Neural cell (in vitro differentiated cells): ENCODE measurements around the gene GCN1. TPM values are rescaled to one million over a fixed set of nuclear protein-coding genes. Genes with fewer than 3 reads are reported as not detected.

Source experiments
- H2AFZ ChIP-seq: fragments of 200-600, 300-800 bp; sonication (generic), shearing (Covaris generic); 2 replicates; pipeline ENCODE4 v1.6.0; 2014; ENCODE audit warnings: low read depth, mild to moderate bottlenecking, antibody characterized with exemption, low read length, moderate library complexity
- H3F3A ChIP-seq: fragments of 200-600 bp; shearing (Covaris generic); 2 replicates; pipeline ENCODE4 v1.6.1; 2016; ENCODE audit warnings: mild to moderate bottlenecking, moderate library complexity, mixed read lengths, antibody characterized with exemption, low read length; ENCODE audit not compliant: insufficient read depth, poor library complexity, severe bottlenecking
- H3K27ac ChIP-seq: fragments of 200-600, 300-800 bp; sonication (generic), shearing (Covaris generic); 2 replicates; pipeline ENCODE4 v1.5.1; 2014; ENCODE audit warnings: mild to moderate bottlenecking, low read length, moderate library complexity
- H3K27me3 ChIP-seq: fragments of 300-800, 200-600 bp; sonication (generic), shearing (Covaris generic); 2 replicates; pipeline ENCODE4 v1.6.0; 2014; ENCODE audit warnings: mild to moderate bottlenecking, low read depth, low read length, moderate library complexity; ENCODE audit not compliant: insufficient read depth
- H3K36me3 ChIP-seq: fragments of 300-800, 200-600 bp; sonication (generic), shearing (Covaris generic); 2 replicates; pipeline ENCODE4 v1.5.1; 2014; ENCODE audit warnings: mild to moderate bottlenecking, antibody characterized with exemption, low read length, moderate library complexity; ENCODE audit not compliant: insufficient read depth
- H3K4me2 ChIP-seq: fragments of 300-800, 200-600 bp; sonication (generic), shearing (Covaris generic); 2 replicates; pipeline ENCODE4 v1.6.0; 2014; ENCODE audit warnings: mild to moderate bottlenecking, low read length
- H3K4me3 ChIP-seq: fragments of 300-800, 200-600 bp; sonication (generic), shearing (Covaris generic); 2 replicates; pipeline ENCODE4 v1.5.1; 2014; ENCODE audit warnings: mild to moderate bottlenecking, low read length, moderate library complexity
- H3K79me2 ChIP-seq: fragments of 200-600 bp; shearing (Covaris generic); replicated peaks from 2 replicates; pipeline ENCODE4 v1.6.0; 2014; ENCODE audit warnings: mild to moderate bottlenecking, low read length, moderate library complexity; ENCODE audit not compliant: insufficient read depth
- H3K9ac ChIP-seq: fragments of 300-800, 200-600 bp; sonication (generic), shearing (Covaris generic); 2 replicates; pipeline ENCODE4 v1.6.1; 2016; ENCODE audit warnings: mild to moderate bottlenecking, low read length, mixed read lengths
- H3K9me2 ChIP-seq: fragments of 200-600 bp; shearing (Covaris generic); 2 replicates; pipeline ENCODE4 v1.6.1; 2016; ENCODE audit warnings: mild to moderate bottlenecking, low read length, mixed read lengths; ENCODE audit not compliant: insufficient read depth
- H3K9me3 ChIP-seq: fragments of 200-600, 300-800 bp; sonication (generic), shearing (Covaris generic); 2 replicates; pipeline ENCODE4 v1.6.1; 2016; ENCODE audit warnings: mild to moderate bottlenecking, mixed run types, low read length, moderate library complexity, mixed read lengths
- H4K20me1 ChIP-seq: fragments of 200-600 bp; shearing (Covaris generic); 2 replicates; pipeline ENCODE4 v1.6.1; 2016; ENCODE audit warnings: mild to moderate bottlenecking, mixed run types; ENCODE audit not compliant: insufficient read depth
- EP300 ChIP-seq: fragments of 450-650 bp; conservative IDR thresholded peaks from 2 replicates; pipeline ENCODE4 v1.6.1; 2014; ENCODE audit warnings: antibody characterized with exemption, mild to moderate bottlenecking, moderate library complexity; ENCODE audit not compliant: poor library complexity, severe bottlenecking
- EZH2 ChIP-seq: fragments of 200-600, 300-800 bp; shearing (Covaris generic), sonication (generic); IDR thresholded peaks from 2 replicates; pipeline ENCODE4 v1.6.1; 2014; ENCODE audit warnings: antibody characterized with exemption, low read length, borderline replicate concordance, mild to moderate bottlenecking; ENCODE audit not compliant: insufficient read depth, poor library complexity, severe bottlenecking
- MXI1 ChIP-seq: fragments of 450-650 bp; conservative IDR thresholded peaks from 2 replicates; pipeline ENCODE4 v1.6.1; 2014; ENCODE audit warnings: antibody characterized with exemption, mild to moderate bottlenecking; ENCODE audit not compliant: poor library complexity, severe bottlenecking
- POLR2AphosphoS5 ChIP-seq: IDR thresholded peaks from 2 replicates; pipeline ENCODE4 v1.6.1; 2012
- RAD21 ChIP-seq: fragments of 450-650 bp; conservative IDR thresholded peaks from 2 replicates; pipeline ENCODE4 v1.6.1; 2014; ENCODE audit warnings: antibody characterized with exemption, mild to moderate bottlenecking, moderate library complexity
- REST ChIP-seq: IDR thresholded peaks from 2 replicates; pipeline ENCODE4 v1.6.1; 2012; ENCODE audit warnings: borderline replicate concordance
- SMC3 ChIP-seq: fragments of 450-650 bp; conservative IDR thresholded peaks from 2 replicates; pipeline ENCODE4 v1.6.1; 2014; ENCODE audit warnings: antibody characterized with exemption, mild to moderate bottlenecking, moderate library complexity; ENCODE audit not compliant: poor library complexity
- TAF1 ChIP-seq: IDR thresholded peaks from 2 replicates; pipeline ENCODE4 v1.6.1; 2012; ENCODE audit warnings: low read depth
- polyA plus RNA-seq: library from polyadenylated mRNA; depleted of rRNA; stranded (reverse); fragments of >200 nt; gene quantifications from 2 replicates; pipeline ENCODE4 v1.2.3, GENCODE V29; 2014
- TF ChIP-seq, protein P1 (sequence below): fragments of 450-650 bp; IDR thresholded peaks from 2 replicates; pipeline ENCODE4 v1.5.1; 2014; ENCODE audit warnings: antibody characterized with exemption, mild to moderate bottlenecking, moderate library complexity; ENCODE audit not compliant: poor library complexity, severe bottlenecking

Gene GCN1
- polyA plus RNA-seq, 1 donor from 2014 or later = 21.5 TPM

DNA sequence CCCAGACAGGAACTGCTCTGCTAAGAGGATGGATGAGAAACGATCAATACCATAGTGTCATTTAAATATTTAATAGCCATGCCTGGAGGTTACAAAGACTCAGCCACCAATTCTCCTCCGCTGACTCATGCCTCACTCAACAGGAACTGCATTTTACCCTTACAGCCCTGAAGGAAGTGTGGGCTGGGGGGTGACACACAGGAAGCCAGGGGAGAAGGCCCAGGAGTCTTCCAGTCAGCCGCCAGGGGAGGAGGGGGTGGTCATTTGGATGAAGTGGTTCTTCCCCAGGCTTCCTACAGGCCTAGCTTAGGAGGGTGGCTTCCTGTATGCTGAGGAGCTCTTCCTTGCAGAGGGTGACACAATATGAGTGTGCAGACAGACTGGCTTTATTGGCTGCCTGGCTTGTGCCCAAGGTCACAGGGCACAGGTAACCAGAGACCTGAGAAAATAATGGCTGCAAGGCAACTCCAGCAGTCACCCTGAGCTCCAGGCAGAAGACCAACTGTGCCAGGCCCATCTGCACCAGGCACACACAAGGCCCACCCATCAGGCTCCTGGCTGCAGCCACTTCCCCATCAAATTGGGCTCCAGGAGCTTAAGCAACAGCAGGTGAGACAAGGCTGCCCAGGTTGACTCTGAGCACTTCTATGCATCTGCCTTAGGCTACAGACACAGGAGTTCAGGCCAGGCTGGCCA, 36.9 kb upstream of the GCN1 start:
- Histone ChIP-seq H4K20me1 (no peaks in the 10 kb centered on the region), H3K4me3 (peak overlapping the region; percentile 25)

DNA sequence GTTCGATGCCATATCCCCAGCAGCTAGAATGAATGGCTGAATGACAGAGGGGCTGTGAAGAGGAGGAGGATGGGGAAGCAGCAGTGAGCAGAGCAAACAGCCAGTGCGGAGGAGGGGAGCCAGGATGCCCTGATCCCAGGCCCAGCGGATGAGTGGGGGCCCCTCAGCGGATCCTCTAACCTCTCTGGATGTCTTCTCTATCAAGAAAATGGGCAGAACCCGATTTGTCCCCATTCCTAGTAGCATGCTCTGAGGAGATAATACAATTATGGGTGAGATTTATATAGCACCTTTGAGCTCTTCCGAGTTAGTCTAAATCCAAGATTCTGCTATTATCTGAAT, 36.4 kb upstream of the GCN1 start:
- Histone ChIP-seq H3K79me2 (no peaks in the 10 kb centered on the region), H3K9ac (peak overlapping the region; percentile 7), H3K27ac (peak overlapping the region; percentile 48), H4K20me1 (no peaks in the 10 kb centered on the region), H3K27me3 (no peaks in the 10 kb centered on the region), H3F3A (no peaks in the 10 kb centered on the region), H2AFZ (no peak overlapping the region), H3K9me3 (no peaks in the 10 kb centered on the region), H3K4me2 (no peak overlapping the region), H3K4me3 (peak overlapping the region; percentile 25), H3K9me2 (no peaks in the 10 kb centered on the region), H3K36me3 (no peaks in the 10 kb centered on the region)
- TF ChIP-seq TAF1 = no peak
- TF ChIP-seq, protein P1, sequence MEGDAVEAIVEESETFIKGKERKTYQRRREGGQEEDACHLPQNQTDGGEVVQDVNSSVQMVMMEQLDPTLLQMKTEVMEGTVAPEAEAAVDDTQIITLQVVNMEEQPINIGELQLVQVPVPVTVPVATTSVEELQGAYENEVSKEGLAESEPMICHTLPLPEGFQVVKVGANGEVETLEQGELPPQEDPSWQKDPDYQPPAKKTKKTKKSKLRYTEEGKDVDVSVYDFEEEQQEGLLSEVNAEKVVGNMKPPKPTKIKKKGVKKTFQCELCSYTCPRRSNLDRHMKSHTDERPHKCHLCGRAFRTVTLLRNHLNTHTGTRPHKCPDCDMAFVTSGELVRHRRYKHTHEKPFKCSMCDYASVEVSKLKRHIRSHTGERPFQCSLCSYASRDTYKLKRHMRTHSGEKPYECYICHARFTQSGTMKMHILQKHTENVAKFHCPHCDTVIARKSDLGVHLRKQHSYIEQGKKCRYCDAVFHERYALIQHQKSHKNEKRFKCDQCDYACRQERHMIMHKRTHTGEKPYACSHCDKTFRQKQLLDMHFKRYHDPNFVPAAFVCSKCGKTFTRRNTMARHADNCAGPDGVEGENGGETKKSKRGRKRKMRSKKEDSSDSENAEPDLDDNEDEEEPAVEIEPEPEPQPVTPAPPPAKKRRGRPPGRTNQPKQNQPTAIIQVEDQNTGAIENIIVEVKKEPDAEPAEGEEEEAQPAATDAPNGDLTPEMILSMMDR = no peak
- TF ChIP-seq SMC3 = no peak
- no peak for TF ChIP-seq EZH2
- no peak for TF ChIP-seq POLR2AphosphoS5

More for the DNA sequence above, 36.9 kb upstream of the GCN1 start:
- no peaks in the 10 kb centered on the region for H3K9me2 ChIP-seq
- no peaks in the 10 kb centered on the region for H3K27me3 ChIP-seq
- H3K36me3 ChIP-seq = no peaks in the 10 kb centered on the region
- H3K9me3 ChIP-seq = no peaks in the 10 kb centered on the region
- no peaks in the 10 kb centered on the region for H3F3A ChIP-seq
- H3K79me2 ChIP-seq = no peaks in the 10 kb centered on the region
- no peak for TF ChIP-seq POLR2AphosphoS5
- no peak for TF ChIP-seq SMC3
- TF ChIP-seq, protein P1 = no peak
- no peak for TF ChIP-seq EZH2
- TF ChIP-seq RAD21 = no peak
- TF ChIP-seq TAF1 = no peak
- no peak for TF ChIP-seq EP300
- no peak for TF ChIP-seq REST
- TF ChIP-seq MXI1 = no peak
- H3K4me2 ChIP-seq = no peak overlapping the region
- H2AFZ ChIP-seq = no peak overlapping the region
- H3K9ac ChIP-seq = peak overlapping the region; percentile 7
- H3K27ac ChIP-seq = peak overlapping the region; percentile 48
